ENCODE data around the gene RBM19.

DNA sequence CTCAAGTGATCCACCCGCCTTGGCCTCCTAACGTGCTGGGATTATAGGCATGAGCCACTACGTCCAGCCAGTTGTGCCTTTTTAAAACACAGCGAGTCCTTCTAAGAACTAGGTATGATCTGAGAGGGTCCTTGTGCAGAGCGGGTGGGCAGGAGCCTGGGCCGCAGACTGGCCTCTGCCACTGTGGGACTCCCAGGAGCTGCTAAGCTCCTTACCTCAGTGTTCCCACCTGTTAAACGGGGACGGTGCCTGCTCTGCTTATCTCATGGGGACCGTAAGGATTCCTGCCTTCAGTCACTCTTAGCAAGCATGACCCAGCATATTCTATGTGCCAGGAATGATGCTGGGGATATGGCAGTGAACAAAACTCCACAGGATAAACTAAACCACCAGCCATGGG lies 136.9 kb downstream of the RBM19 start:
- TF ChIP-seq, protein P1, sequence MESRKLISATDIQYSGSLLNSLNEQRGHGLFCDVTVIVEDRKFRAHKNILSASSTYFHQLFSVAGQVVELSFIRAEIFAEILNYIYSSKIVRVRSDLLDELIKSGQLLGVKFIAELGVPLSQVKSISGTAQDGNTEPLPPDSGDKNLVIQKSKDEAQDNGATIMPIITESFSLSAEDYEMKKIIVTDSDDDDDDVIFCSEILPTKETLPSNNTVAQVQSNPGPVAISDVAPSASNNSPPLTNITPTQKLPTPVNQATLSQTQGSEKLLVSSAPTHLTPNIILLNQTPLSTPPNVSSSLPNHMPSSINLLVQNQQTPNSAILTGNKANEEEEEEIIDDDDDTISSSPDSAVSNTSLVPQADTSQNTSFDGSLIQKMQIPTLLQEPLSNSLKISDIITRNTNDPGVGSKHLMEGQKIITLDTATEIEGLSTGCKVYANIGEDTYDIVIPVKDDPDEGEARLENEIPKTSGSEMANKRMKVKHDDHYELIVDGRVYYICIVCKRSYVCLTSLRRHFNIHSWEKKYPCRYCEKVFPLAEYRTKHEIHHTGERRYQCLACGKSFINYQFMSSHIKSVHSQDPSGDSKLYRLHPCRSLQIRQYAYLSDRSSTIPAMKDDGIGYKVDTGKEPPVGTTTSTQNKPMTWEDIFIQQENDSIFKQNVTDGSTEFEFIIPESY (IDR thresholded peaks at IDR 0.05): no peak
- no peak for TF ChIP-seq JUND (IDR thresholded peaks at IDR 0.05)
